ENCODE data around the gene TUBB4B. TPM values are rescaled to one million over a fixed set of nuclear protein-coding genes. Genes with fewer than 3 reads are reported as not detected.

Gene TUBB4B
- total RNA-seq, 2 donors from 2014 or later: 328 to 415 TPM

DNA sequence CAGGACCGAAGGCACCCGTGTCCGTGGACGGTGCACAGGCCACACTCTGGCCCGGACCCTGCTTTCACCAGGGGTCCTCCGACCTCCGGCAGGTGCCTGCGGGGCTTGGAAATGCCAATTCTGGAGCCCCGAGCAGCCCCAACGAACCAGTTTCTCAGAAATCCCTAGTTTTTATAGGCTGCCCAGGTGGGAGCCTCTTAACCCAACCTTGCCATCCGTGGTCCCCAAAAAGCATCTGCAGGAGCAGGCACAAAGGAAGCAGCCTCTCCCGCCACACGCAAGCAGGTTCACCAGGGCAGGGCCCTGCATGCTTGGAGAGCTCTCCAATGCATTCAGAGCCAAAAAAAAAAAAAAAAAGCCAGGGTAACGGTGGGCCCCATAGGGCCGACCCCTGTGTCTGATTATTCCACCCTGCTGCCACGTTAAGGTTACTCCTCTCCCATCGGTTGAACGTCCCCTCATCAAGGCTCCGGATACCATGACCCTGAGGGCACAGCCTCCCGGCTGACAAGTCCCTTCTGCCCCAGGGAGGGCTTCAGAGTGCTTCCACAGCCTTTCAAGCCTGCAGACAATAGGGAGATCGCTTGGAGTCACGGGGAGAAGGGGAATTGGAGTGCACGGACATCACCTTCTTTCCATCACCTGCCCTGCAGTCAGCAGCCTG lies 39.8 kb upstream of the TUBB4B start:
- H3K27ac ChIP-seq (ENCODE audit: low read depth, low read length): no peak overlapping the region
- H3K27me3 ChIP-seq (ENCODE audit: control insufficient read depth, insufficient read depth, low read length, poor library complexity, severe bottlenecking): no peaks in the 10 kb centered on the region
- Mint-ChIP-seq H3K9me3 (no peaks in the 10 kb centered on the region), H3K27ac (peak overlapping the region; percentile 86), H3K36me3 (ENCODE audit: low read depth) (no peaks in the 10 kb centered on the region), H3K4me1 (peaks cover 29% of the 10 kb centered on the region), H3K4me3 (peak overlapping the region; percentile 71), H3K27me3 (ENCODE audit: insufficient read depth) (no peaks in the 10 kb centered on the region)
- 25 to 28% methylated on average over 19 to 23 of the region's 23 CpGs for WGBS, 2 experiments (ENCODE audit: insufficient coverage in 1 of 2, insufficient read length in 1 of 2)
- H3K9ac ChIP-seq (ENCODE audit: extremely low read depth, low read length, poor library complexity, severe bottlenecking): no peak overlapping the region
- no peaks in the 10 kb centered on the region for H3K9me3 ChIP-seq (ENCODE audit: control insufficient read depth, low read length)
- no peak for DNase-seq
- TF ChIP-seq, protein P1, sequence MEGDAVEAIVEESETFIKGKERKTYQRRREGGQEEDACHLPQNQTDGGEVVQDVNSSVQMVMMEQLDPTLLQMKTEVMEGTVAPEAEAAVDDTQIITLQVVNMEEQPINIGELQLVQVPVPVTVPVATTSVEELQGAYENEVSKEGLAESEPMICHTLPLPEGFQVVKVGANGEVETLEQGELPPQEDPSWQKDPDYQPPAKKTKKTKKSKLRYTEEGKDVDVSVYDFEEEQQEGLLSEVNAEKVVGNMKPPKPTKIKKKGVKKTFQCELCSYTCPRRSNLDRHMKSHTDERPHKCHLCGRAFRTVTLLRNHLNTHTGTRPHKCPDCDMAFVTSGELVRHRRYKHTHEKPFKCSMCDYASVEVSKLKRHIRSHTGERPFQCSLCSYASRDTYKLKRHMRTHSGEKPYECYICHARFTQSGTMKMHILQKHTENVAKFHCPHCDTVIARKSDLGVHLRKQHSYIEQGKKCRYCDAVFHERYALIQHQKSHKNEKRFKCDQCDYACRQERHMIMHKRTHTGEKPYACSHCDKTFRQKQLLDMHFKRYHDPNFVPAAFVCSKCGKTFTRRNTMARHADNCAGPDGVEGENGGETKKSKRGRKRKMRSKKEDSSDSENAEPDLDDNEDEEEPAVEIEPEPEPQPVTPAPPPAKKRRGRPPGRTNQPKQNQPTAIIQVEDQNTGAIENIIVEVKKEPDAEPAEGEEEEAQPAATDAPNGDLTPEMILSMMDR (conservative IDR thresholded peaks at IDR 0.05): no peak
- H3K4me3 ChIP-seq (ENCODE audit: low read length): peak overlapping the region; percentile 83
- no peaks in the 10 kb centered on the region for H3K36me3 ChIP-seq (ENCODE audit: control insufficient read depth, insufficient read depth, low read length)
- H3K4me1 ChIP-seq (ENCODE audit: control insufficient read depth, insufficient read depth, low read length): peaks cover 31% of the 10 kb centered on the region

DNA sequence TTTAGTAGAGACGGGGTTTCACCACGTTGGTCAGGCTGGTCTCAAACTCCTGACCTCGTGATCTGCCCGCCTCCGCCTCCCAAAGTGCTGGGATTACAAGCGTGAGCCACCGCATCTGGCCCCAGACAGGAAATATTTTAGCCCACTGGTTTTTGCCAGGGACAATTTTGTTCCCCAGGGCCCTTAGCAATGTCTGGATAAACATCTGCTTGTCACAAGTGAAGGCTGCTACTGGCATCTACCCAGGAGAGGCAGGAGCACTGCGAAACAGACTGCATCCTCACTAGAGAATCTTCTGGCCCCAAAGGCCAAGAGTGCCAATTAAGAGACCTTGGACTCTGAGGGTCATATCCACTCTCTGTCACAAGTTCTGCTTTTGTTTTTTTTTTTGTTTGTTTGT lies 38.1 kb upstream of the TUBB4B start:
- peaks cover 6% of the 10 kb centered on the region for H3K36me3 ChIP-seq (ENCODE audit: control insufficient read depth, insufficient read depth, low read length)
- H3K4me3 ChIP-seq (ENCODE audit: low read length): no peak overlapping the region
- H3K27ac Mint-ChIP-seq: no peak overlapping the region
- no peaks in the 10 kb centered on the region for H3K27me3 ChIP-seq (ENCODE audit: control insufficient read depth, insufficient read depth, low read length, poor library complexity, severe bottlenecking)
- no peak overlapping the region for H3K9ac ChIP-seq (ENCODE audit: extremely low read depth, low read length, poor library complexity, severe bottlenecking)
- no peak for DNase-seq
- peaks cover 31% of the 10 kb centered on the region for H3K4me1 Mint-ChIP-seq
- H3K4me3 Mint-ChIP-seq: peak overlapping the region; percentile 10
- 94 to 95% methylated on average over 8 of the region's 8 CpGs for WGBS, 2 experiments (ENCODE audit: insufficient coverage in 1 of 2, insufficient read length in 1 of 2)
- H3K9me3 ChIP-seq (ENCODE audit: control insufficient read depth, low read length): no peaks in the 10 kb centered on the region
- H3K4me1 ChIP-seq (ENCODE audit: control insufficient read depth, insufficient read depth, low read length): peaks cover 33% of the 10 kb centered on the region
- H3K27ac ChIP-seq (ENCODE audit: low read depth, low read length): no peak overlapping the region
- peaks cover 14% of the 10 kb centered on the region for H3K36me3 Mint-ChIP-seq (ENCODE audit: low read depth)
- TF ChIP-seq, protein P1 (conservative IDR thresholded peaks at IDR 0.05): no peak
- H3K9me3 Mint-ChIP-seq: no peaks in the 10 kb centered on the region
- H3K27me3 Mint-ChIP-seq (ENCODE audit: insufficient read depth): no peaks in the 10 kb centered on the region

DNA sequence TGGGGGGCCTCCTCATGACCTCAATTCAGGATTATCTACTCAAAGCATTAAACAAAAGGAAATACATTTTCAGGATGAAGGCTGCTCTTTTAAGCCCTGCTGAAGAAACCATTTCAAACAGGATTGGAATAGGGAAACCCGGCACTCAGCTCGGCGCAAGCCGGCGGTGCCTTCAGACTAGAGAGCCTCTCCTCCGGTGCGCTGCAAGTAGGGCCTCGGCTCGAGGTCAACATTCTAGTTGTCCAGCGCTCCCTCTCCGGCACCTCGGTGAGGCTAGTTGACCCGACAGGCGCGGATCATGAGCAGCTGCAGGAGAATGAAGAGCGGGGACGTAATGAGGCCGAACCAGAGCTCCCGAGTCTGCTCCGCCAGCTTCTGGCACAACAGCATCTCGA lies 36.4 kb upstream of the TUBB4B start:
- no peaks in the 10 kb centered on the region for H3K9me3 ChIP-seq (ENCODE audit: control insufficient read depth, low read length)
- TF ChIP-seq, protein P1 (conservative IDR thresholded peaks at IDR 0.05): no peak
- DNase-seq: no peak
- H3K4me1 Mint-ChIP-seq: peaks cover 24% of the 10 kb centered on the region
- no peaks in the 10 kb centered on the region for H3K27me3 ChIP-seq (ENCODE audit: control insufficient read depth, insufficient read depth, low read length, poor library complexity, severe bottlenecking)
- peak overlapping the region; percentile 85 for H3K9ac ChIP-seq (ENCODE audit: extremely low read depth, low read length, poor library complexity, severe bottlenecking)
- H3K36me3 Mint-ChIP-seq (ENCODE audit: low read depth): peaks cover 25% of the 10 kb centered on the region
- H3K4me1 ChIP-seq (ENCODE audit: control insufficient read depth, insufficient read depth, low read length): peaks cover 18% of the 10 kb centered on the region
- H3K4me3 Mint-ChIP-seq: peak overlapping the region; percentile 90
- 30 to 32% methylated on average over 21 of the region's 21 CpGs for WGBS, 2 experiments (ENCODE audit: insufficient coverage in 1 of 2, insufficient read length in 1 of 2)
- no peaks in the 10 kb centered on the region for H3K9me3 Mint-ChIP-seq
- no peaks in the 10 kb centered on the region for H3K27me3 Mint-ChIP-seq (ENCODE audit: insufficient read depth)
- H3K4me3 ChIP-seq (ENCODE audit: low read length): peak overlapping the region; percentile 92
- H3K27ac Mint-ChIP-seq: peak overlapping the region; percentile 96
- H3K36me3 ChIP-seq (ENCODE audit: control insufficient read depth, insufficient read depth, low read length): peaks cover 12% of the 10 kb centered on the region
- H3K27ac ChIP-seq (ENCODE audit: low read depth, low read length): no peak overlapping the region

Data from endodermal cell (in vitro differentiated cells).